HG02885 (cell line): ENCODE data around the gene ZSWIM6.

Experiments
- ATAC-seq: cut with Tn5 transposase; IDR thresholded peaks from one replicate; pipeline ENCODE4 v1.9.1; 2021; ENCODE audit warnings: mild to moderate bottlenecking; ENCODE audit not compliant: unreplicated experiment, poor library complexity

Gene ZSWIM6

GRCh38 chr5:61576556-61576955, 244.5 kb downstream of the ZSWIM6 start:
- ATAC-seq, result no peak

GRCh38 chr5:61578858-61579503, 246.9 kb downstream of the ZSWIM6 start:
- ATAC-seq, result no peak

GRCh38 chr5:61582205-61582820, 250.3 kb downstream of the ZSWIM6 start:
- ATAC-seq, result no peak

- no peak for ATAC-seq
These were observed 250.8 kb downstream of the ZSWIM6 start for GRCh38 chr5:61582887-61583286.

GRCh38 chr5:61586096-61587084, 254.3 kb downstream of the ZSWIM6 start:
- ATAC-seq, result no peak

GRCh38 chr5:61587125-61587524, 255.1 kb downstream of the ZSWIM6 start:
- ATAC-seq, result no peak

- no peak for ATAC-seq
These were observed 256.2 kb downstream of the ZSWIM6 start for GRCh38 chr5:61588216-61588615.

- ATAC-seq, result no peak
These were observed 257.9 kb downstream of the ZSWIM6 start for GRCh38 chr5:61589946-61590345.

- no peak for ATAC-seq
These were observed 258.4 kb downstream of the ZSWIM6 start for GRCh38 chr5:61590473-61590872.

GRCh38 chr5:61591859-61592258, 259.8 kb downstream of the ZSWIM6 start:
- no peak for ATAC-seq

- no peak for ATAC-seq
These were observed 263.4 kb downstream of the ZSWIM6 start for GRCh38 chr5:61595426-61595825.
